HG03342 (cell line): ENCODE results near the gene TBC1D5.
"Not testable (repeated sequence)": the region's sequence is repeated elsewhere in the genome, so short reads cannot be mapped to it uniquely, and the experiment has no call there.

Experiments
- ATAC-seq: cut with Tn5 transposase; IDR thresholded peaks from one replicate; pipeline ENCODE4 v1.9.1; 2021; ENCODE audit warnings: mild to moderate bottlenecking, moderate library complexity; ENCODE audit not compliant: unreplicated experiment

TBC1D5 gene

DNA sequence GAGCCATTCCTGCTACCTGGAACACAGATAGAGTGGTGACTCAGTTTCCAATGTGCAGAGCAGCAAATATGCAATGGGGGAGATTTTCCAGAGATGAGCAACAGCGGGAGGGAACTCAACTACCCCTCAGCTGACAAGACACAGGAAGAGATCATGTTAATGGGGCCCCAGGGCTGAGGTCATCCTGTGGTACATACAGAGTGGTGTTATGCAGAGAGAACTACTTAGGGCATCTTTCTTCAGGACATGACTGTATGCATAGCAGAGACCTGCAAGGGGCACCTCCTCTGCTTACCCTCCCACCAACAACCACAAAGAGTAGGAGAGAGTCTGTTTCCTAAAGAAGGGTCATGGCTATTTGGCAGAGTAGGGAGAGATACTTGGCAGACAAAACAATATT is 6.8 kb upstream of the TBC1D5 start:
- peak; percentile 47 for ATAC-seq

DNA sequence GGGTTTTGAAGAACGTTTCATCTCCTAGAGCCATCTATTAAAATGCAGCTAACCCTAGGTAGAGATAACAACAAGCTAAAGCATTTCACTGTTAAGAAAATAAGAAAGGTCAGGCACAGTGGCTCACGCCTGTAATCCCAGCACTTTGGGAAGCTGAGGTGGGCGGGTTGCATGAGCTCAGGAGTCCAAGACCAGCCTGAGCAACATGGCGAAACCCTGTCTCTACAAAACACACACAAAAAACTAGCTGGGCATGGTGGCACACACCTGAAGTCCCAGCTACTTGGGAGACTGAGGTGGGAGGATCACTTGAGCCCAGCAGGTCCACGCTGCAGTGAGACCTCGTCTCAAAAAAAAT is 5.4 kb upstream of the TBC1D5 start:
- peak; percentile 13 for ATAC-seq

DNA sequence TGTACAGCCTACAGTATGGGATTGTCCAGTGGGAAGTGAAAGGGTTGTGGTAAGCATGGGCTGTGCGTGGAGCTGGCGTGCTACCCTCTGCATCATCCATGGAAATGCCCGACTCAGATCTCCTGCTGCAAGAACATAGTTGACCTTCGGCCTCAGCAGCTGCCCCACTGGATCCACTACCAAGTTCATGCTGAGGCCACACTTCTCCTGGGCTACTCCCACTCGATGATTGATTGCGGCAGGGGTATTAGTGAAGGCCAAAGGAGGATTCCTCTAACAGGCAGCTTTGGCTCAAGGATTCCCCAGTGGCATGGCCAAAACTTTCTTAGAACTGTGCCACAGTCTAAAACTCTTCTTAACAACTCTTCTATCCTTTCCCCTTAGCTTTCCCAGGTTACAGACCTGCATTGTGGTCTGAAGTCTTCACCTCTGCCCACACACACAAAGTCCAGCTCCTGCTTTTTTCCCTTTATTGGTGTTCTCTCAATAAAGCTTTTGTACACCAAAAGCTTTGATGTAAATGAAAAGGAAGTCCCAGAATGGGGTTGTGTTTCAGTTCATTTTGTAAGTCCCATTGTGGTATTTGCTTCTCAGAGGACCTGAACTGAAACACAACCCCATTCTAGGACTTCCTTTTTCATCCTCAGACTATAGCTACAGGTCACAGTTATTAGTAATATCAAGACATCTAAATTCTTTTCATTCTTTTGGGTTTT is 4.9 kb upstream of the TBC1D5 start:
- ATAC-seq: peak; percentile 59

DNA sequence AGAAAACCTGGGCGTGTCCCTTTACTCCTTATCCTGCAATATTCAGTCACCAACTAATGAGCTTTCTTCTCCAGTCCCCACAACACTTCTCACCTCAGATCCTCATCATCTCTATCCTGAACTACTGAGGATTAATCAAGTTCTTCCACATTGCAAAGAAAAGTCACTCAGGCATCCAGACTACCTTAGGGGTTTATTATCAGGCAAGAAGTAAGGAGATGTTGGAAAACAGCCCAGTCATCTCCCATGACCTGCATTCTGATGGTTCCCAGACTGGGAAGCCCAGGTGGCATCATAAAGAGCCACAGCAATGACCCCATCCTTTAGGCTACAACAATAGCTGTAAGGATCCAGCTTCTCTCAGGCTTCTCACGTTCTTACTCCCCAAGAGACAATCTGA is 3.5 kb upstream of the TBC1D5 start:
- no peak for ATAC-seq

DNA sequence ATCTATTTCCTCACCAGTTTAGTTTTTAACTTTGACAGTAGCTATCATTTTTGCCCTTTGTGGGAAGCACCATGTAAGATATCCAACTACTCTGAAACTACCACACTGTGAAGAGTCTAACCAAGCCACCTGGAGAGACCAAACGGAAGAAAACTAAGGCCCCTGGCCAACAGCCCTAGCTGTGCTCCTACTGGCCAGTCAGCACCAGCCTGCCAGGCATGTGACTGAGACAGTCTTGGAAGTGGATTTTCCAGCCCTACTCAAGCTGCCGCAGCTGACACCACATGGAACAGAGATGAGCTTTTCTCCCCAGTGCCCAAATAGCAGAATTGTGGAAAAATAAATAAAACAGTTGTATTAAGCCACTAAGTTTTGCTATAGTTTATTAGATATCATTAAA is 2.9 kb upstream of the TBC1D5 start:
- no peak for ATAC-seq

DNA sequence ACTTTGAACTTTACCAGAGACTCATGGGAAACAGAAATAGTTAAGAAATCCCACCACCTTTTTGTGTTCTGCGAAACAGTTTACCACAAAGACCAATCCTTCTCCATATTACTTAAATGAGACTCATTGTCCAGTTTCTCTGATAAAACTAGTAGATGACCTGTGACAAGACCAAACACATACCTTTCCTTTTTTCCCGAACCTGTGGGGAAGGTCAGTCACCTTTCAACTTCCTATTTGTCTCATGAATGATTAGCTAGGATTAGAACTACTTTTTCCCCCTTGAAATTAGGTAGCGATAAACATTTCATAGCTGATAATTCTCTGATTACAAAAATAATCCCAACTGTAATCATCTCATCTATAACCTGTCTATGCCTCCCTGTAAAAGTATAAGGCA is 2.3 kb upstream of the TBC1D5 start:
- ATAC-seq: no peak

DNA sequence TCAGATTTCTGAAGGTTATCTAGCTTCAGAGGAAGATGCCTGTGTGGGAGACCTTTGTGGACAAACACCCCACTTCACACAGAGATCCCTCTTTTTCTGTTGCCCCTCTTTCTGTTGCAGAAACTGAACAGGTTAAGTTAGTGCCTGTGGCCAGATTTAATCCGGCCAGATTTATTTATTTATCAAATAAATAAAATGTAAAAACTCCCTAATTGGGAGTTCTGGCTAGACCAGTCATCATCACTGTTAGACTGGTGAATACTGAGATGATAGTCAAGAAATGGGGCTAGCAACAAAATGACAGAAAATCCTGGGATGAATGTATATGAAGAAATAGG is 1.2 kb upstream of the TBC1D5 start:
- ATAC-seq: no peak

DNA sequence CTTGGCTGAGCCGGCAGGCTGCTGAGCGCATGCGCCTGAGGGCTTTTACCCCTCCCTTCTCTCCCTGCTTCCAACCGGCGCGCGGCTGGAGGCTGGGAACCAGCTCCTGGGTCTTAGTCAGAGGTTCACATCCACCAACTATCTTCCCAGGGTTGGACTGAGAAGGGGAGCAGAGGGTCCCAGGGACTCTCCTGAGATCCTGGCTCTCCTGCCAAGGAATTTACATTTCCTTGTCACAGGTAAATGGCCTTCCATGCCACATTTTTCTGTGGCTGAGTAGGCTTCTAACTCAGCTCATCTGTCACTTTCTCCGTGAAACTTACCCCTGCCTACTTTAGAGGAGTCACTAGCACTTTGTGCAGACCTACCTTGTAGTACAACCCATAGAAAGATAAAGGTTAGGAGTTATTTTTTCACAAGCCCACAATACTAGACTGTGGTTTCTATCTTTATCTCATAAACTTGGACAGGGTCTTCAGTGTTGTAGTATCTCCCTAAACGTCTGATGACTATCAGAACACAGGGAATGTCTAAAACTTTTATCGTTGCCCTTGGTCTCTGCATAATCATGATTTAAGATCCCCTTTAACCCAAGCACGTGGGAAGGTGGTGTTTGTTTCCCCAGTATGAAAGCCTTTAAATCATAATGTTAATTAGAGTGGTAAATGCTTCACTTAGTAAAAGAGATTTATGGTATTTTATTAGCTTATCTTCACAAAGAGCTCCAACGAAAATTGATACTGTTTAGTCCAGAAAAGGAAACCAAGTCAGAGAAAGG is 638 bp upstream of the TBC1D5 start:
- ATAC-seq: peak; percentile 0

DNA sequence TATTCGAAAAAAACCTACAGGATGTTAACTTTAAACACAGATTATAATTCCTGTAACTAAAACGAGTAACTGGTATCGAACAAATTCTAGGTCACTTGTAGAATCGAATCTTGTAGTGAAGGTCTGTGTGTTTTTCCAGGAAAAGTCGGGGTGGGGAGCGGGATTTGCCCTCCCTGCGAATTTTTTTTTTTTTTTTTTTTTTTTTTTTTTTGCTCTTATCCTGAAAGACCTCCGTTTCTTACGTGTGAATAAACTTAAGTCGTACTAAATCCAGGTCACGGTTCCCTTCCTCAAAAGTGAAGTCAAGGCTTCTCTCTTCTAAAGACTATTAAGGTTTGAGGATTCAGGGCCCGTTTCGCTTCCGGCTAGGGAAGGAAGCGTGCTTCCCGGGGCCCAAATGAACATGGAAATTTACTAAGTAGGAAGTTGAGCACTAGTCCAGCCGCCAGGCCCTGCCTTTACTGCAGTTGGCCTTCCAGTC is 770 bp downstream of the TBC1D5 start:
- ATAC-seq: no peak

DNA sequence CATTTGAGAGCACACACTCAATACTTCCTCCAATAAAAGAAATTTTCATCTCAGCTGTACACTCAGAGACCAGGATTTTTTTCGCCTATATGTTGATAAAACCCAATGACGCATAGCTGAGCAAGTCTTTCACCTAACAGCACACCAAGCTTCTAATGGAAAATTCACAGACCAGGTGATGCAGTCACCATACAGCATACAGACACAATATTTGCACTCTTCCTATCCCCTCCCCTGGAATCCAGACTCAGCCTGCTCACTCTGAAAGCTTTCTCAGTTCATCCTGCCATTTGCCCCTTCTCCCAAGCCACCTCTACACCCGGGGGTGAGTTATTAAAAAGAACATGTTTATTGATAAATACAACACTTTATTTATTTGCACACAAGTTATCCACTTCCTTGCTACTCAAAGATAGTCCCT is 1.7 kb downstream of the TBC1D5 start:
- no peak for ATAC-seq

DNA sequence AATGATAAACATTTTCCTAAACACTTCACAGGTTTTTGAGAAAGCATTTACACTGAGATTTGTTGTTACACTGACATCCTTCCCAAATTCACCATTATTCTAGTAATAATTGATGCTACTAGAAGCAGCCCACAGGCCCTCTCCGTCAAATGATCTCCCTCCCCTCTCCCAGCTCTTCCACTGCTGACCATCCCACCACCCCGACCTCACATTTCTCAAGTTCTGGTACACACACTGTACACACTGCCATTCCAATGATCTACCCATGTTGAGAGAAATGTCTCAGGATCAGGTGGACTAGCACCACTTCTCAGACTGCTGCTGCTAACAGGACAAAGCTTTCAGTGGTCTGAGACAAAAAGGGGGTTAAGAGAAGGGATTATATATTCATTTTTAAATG is 3.5 kb downstream of the TBC1D5 start:
- no peak for ATAC-seq

DNA sequence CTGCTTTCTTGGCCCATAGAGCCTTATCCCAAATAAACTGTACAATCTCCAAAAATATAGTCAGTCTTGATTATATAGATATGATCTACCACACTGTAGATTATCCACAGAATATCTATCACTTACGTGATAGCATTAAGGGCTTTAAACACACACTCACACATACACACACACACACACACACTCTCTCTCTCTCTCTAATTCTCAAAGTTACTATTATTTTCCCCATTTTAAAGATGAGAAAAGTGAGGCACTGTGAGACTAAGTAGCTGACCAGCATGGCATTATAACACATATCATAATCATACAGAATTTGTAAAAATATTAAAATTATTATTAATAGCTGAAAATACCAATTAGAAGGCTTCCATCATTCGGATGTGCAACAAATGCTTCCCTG is 4.2 kb downstream of the TBC1D5 start:
- ATAC-seq: no peak

DNA sequence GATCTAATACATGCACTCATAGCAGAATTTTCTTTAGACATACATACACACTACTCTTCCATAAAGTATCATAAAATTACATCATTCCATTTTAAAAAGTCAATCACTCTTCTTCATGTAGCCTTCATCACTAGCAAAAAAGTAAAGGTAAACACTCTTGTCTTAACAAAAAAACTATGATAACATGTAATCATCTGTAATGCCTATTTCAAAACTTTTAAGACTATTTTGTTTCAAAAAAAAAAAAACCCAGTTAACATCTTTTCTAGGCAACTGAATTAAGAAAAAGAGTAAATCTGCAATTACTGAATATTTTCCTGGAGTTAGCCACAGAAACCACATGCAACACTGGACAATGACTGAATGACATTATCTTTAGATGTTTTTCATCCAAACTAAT is 4.8 kb downstream of the TBC1D5 start:
- no peak for ATAC-seq

DNA sequence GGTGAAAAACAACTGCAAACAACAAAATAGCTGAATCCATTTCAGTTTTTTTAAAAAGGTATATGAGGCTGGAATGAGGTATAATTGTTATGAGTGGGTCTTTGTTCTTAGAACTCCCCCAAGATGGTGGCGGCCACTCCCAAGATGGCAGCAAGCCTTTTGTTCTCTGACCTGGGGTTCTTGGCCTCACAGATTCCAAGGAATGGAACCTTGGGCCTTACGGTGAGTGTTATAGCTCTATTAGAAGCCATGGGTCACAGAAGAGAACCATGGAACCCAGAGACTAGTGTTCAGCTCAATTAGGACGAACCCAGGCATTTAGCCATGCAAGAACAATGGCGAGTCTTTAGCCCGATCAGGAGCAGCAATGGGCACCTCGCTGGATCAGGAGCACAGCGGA is 7.1 kb downstream of the TBC1D5 start:
- not testable (repeated sequence) for ATAC-seq

DNA sequence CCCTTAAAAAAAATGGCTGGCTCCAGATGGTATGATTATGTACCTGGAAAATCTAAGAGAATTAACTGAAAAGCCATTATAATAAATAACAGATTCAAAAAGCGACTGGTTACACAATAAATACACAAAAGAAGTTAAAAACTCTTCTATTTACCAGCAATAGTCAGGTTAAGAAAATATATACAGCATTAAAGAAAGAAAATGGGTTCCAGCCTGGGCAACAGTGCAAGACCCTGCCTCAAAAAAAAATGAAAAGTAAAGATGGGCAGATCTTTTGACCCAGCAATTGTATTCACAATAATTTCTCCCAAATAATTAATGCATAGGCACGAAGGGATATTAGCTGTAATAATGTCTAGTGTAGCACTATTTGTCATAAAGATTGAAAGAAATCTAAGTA is 8.7 kb downstream of the TBC1D5 start:
- no peak for ATAC-seq

DNA sequence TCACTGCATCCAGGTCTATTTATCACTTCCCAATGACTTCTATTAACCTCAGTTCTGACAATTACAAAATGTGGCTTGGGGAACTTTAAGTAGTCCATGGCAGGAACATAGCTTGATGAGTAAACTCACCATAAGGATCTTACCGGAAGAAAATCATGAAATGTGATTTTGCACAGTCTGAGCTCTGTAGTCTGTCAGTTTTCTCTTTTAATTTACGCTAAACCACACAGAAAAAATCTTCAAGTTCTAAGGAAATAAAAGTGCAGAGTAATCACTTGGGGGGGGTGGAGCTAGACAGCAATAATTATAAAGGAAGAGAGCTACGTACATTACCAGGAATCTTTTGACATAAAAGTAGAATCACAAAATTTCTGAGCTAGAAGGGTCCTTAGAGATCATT is 9.2 kb downstream of the TBC1D5 start:
- no peak for ATAC-seq

DNA sequence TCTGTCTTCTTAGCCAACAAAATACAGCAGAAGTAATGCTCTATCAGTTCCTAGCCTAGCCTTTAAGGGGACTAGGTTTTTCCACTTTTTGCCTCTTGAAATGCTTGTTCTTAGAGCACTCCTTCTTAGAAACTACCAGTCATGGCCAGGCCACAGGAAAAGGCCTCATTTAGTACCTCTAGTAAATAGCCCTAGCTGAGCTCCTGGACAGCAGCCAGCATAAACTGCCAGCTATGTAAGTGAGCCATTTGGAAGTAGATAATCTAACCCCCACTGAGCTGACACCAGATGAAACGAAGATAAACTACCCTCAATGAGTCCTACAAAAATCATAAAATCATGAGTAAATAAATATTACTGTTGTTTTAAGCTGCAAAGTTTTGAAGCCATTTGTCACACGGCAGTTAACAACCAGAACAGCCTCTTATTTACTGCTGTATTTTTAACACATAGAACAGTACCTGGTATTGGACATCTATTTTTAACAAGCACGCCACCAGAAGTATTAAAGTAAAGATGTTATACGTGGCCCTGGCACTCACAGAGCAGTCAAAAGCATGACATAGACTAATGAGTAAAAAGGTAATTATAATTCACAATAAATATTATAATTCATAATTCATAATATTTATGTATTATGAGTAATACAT is 12.0 kb downstream of the TBC1D5 start:
- no peak for ATAC-seq

DNA sequence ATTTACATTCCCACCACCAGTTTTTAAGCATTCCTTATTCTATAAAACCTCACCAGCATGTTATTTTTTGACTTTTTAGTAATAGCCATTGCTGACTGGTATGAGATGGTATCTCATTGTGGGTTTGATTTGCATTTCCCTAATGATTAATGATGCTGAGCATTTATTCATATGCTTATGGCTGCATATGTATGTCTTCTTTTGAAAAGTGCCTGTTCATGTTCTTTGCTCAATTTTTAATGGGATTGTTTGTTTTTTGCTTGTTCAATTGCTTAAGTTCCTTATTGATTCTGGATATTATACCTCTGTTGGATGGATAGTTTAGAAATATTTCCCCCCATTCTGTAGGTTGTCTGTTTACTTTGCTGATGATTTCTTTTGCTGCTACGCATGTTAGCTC is 16.1 kb downstream of the TBC1D5 start:
- no peak for ATAC-seq

DNA sequence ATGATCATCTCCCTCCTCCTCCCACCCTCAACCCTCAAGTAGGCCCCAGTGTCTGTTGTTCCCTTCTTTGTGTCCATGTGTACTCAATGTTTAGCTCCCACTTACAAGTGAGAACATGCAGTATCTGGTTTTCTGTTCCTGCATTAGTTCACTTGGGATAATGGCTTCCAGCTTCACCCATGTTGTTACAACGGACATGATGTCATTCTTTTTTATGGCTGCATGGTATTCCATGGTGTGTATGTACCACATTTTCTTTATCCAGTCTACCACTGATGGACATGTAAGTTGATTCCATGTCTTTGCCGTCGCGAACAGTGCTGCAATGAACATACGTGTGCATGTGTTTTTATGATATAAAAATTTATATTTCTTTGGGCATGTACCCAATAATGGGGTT is 16.6 kb downstream of the TBC1D5 start:
- not testable (repeated sequence) for ATAC-seq

DNA sequence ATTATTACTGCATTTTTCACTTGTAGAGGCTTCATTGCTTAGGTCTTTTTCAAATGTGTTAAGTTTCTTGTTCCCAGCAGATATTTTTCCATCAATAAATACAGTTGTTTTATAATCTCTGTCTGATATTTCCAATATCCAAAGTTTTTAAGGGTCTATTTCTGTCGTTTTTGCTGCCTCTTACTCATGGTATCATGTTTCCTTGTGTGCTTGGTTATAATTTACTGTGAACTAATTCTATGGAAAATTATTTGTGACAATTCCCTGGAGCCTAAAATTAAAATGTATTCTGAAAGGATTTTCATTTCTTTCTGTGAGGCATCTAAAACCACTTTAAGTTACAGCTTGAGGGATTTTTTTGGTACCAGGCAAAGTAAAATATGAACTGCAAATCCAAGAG is 17.5 kb downstream of the TBC1D5 start:
- no peak for ATAC-seq

DNA sequence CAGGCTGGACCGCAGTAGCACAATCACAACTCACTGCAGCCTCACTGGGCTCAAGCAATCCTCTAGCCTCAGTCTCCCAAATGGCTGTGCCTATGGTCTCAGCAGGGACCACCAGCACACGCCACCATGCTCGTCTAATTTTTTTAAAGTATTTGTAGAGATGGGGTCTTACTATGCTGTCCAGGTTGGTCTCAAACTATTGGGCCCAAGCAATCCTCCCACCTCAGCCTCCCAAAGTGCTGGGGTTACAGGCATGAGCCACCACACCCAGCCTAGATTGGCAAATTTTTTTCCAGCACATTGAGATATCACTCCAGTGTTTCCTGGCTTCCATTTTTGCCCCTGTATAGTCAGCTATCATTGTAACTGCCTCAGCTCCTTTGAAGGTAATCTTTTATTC is 18.3 kb downstream of the TBC1D5 start:
- no peak for ATAC-seq

DNA sequence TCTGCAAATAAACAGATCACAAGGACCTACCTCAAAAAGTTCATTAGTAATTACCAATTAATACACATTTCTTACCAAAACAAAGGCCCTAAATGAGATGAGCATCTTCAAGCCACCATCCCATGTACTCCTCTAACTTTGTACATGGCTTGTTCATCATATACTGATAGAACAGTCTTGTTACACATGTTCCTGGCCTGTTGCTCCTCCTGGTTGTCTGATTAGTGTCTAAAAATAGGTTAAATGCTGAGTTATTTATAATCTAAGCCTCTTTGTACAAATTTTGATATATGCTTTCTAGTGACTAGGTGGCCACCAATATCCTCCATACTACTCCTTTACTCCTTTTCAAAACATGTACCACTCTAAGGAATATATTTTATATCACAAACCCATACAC is 25.0 kb downstream of the TBC1D5 start:
- ATAC-seq: no peak
